ENCODE data around the gene MAPK8IP1.

DNA sequence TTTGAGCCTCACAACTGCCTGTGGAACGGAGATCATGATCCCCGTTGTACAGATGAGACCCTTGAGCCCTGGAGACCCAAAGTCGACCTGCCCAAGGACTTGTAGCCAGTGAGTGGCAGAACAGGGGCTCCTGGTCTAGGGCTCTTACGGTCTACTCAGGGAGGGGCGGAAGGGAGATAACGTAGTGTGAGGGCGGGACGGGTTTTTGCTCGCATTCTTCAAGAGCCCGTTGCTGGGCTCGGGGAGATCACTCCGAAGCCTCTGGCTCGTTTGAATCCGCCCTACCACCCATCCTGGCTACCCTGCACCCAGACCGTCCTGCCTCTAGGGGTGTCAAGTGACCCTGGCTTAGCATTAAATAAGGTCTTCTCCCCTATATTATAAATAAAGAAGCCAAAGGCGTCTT, 37.5 kb upstream of the MAPK8IP1 start:
- TF ChIP-seq PATZ1 (CRISPR knock-in tag; IDR thresholded peaks at IDR 0.05; ENCODE audit: borderline replicate concordance): no peak
- TF ChIP-seq GLIS3 (CRISPR knock-in tag; IDR thresholded peaks at IDR 0.05): no peak
- no peak for TF ChIP-seq CSDC2 (CRISPR knock-in tag; IDR thresholded peaks at IDR 0.05)
- TF ChIP-seq ZFP3 (CRISPR knock-in tag; IDR thresholded peaks at IDR 0.05): no peak
- TF ChIP-seq SNAI2 (CRISPR knock-in tag; IDR thresholded peaks at IDR 0.05): no peak
- TF ChIP-seq, protein P1, sequence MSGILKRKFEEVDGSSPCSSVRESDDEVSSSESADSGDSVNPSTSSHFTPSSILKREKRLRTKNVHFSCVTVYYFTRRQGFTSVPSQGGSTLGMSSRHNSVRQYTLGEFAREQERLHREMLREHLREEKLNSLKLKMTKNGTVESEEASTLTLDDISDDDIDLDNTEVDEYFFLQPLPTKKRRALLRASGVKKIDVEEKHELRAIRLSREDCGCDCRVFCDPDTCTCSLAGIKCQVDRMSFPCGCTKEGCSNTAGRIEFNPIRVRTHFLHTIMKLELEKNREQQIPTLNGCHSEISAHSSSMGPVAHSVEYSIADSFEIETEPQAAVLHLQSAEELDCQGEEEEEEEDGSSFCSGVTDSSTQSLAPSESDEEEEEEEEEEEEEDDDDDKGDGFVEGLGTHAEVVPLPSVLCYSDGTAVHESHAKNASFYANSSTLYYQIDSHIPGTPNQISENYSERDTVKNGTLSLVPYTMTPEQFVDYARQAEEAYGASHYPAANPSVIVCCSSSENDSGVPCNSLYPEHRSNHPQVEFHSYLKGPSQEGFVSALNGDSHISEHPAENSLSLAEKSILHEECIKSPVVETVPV (CRISPR knock-in tag; IDR thresholded peaks at IDR 0.05): no peak
- TF ChIP-seq RARB (CRISPR knock-in tag; IDR thresholded peaks at IDR 0.05): no peak
- no peak for TF ChIP-seq ZNF8 (CRISPR knock-in tag; IDR thresholded peaks at IDR 0.05)
- no peak for TF ChIP-seq ZFP30 (CRISPR knock-in tag; IDR thresholded peaks at IDR 0.05)
- TF ChIP-seq TOX (CRISPR knock-in tag; IDR thresholded peaks at IDR 0.05; ENCODE audit: borderline replicate concordance): no peak
- TF ChIP-seq ARNTL (CRISPR knock-in tag; IDR thresholded peaks at IDR 0.05; ENCODE audit: borderline replicate concordance, low read depth): no peak
- TF ChIP-seq CREB5 (CRISPR knock-in tag; IDR thresholded peaks at IDR 0.05; ENCODE audit: low read depth): no peak
- no peak for TF ChIP-seq BACH2 (CRISPR knock-in tag; IDR thresholded peaks at IDR 0.05; ENCODE audit: borderline replicate concordance)
- TF ChIP-seq TSHZ2 (CRISPR knock-in tag; IDR thresholded peaks at IDR 0.05): no peak

Data from SK-N-SH treated with all-trans-retinoic acid at 6 μM for 48 hours (cell line).